Hypothalamus (tissue), 51 donors: Measurements from ENCODE around the gene PLEKHM1.
A peak's percentile ranks its signal among the peaks of the same experiment; 100 is the strongest.
"Not testable (repeated sequence)": the region's sequence is repeated elsewhere in the genome, so short reads cannot be mapped to it uniquely, and the experiment has no call there.

ENCODE experiments used
- DNase-seq, 51 donors: peaks; one replicate each; lab custom pipeline; 2025; lab: John Stamatoyannopoulos, UW

Gene PLEKHM1

GRCh38 chr17:45490615-45491433 lies at the start of gene PLEKHM1:
Gene PLEKHM1 (minus strand): TSS chr17:45490721. CDS start chr17:45482484, 8,237 bp downstream.
- peak in 50 of 51 donors; percentile 7 to 89 (median 67) for DNase-seq

GRCh38 chr17:45538168-45538567 lies 47.6 kb upstream of the PLEKHM1 start:
- not testable (repeated sequence) for DNase-seq

GRCh38 chr17:45506072-45506471 lies 15.6 kb upstream of the PLEKHM1 start:
- not testable (repeated sequence) for DNase-seq

GRCh38 chr17:45505183-45505582 lies 14.7 kb upstream of the PLEKHM1 start:
- DNase-seq = not testable (repeated sequence)

- not testable (repeated sequence) for DNase-seq
Measured at GRCh38 chr17:45501092-45501707, 10.7 kb upstream of the PLEKHM1 start.

GRCh38 chr17:45500478-45500877 lies 10.0 kb upstream of the PLEKHM1 start:
- not testable (repeated sequence) for DNase-seq

GRCh38 chr17:45499208-45499607 lies 8.7 kb upstream of the PLEKHM1 start:
- not testable (repeated sequence) for DNase-seq

GRCh38 chr17:45498377-45498776 lies 7.9 kb upstream of the PLEKHM1 start:
- not testable (repeated sequence) for DNase-seq

- DNase-seq = not testable (repeated sequence)
Measured at GRCh38 chr17:45497449-45497848, 6.9 kb upstream of the PLEKHM1 start.

- DNase-seq = not testable (repeated sequence)
Measured at GRCh38 chr17:45496507-45496906, 6.0 kb upstream of the PLEKHM1 start.

GRCh38 chr17:45494556-45494955 lies 4.0 kb upstream of the PLEKHM1 start:
- DNase-seq = not testable (repeated sequence)

GRCh38 chr17:45492156-45492555 lies 1.6 kb upstream of the PLEKHM1 start:
- not testable (repeated sequence) for DNase-seq

GRCh38 chr17:45490198-45490597 lies 323 bp downstream of the PLEKHM1 start:
- peak in 5 of 51 donors; percentile 5 to 41 (median 31) for DNase-seq

GRCh38 chr17:45487704-45488103 lies 2.8 kb downstream of the PLEKHM1 start:
- peak in 39 of 51 donors; percentile 2 to 76 (median 53) for DNase-seq

- DNase-seq = not testable (repeated sequence)
Measured at GRCh38 chr17:45483591-45484216, 6.8 kb downstream of the PLEKHM1 start.

GRCh38 chr17:45483177-45483576 lies 7.3 kb downstream of the PLEKHM1 start:
- not testable (repeated sequence) for DNase-seq

- not testable (repeated sequence) for DNase-seq
Measured at GRCh38 chr17:45482317-45482716, 8.2 kb downstream of the PLEKHM1 start.

GRCh38 chr17:45475436-45475835 lies 15.1 kb downstream of the PLEKHM1 start:
- DNase-seq = not testable (repeated sequence)

- DNase-seq = not testable (repeated sequence)
Measured at GRCh38 chr17:45472249-45472648, 18.3 kb downstream of the PLEKHM1 start.

- not testable (repeated sequence) for DNase-seq
Measured at GRCh38 chr17:45469204-45469563, 21.3 kb downstream of the PLEKHM1 start.
